Vagina (tissue), 2 donors: ENCODE data around the gene CNGB1.

ENCODE experiments used
- POLR2A ChIP-seq, 2 donors: fragments of 450-650 bp; IDR thresholded peaks; one replicate each; pipeline ENCODE4 v1.6.1; 2017; ENCODE audit warnings: antibody characterized with exemption in 2 of 2, mild to moderate bottlenecking in 2 of 2, moderate library complexity in 2 of 2
- TF ChIP-seq, protein P1 (sequence below), 3 experiments: fragments of 450-650 bp in 2 of 3; fragments of 200-600 bp in 1 of 3; sonication (generic) in 1 of 3; IDR thresholded peaks; one replicate each; pipeline ENCODE4 v1.5.1; 2017 to 2019; ENCODE audit warnings: antibody characterized with exemption in 3 of 3, mild to moderate bottlenecking in 2 of 3, moderate library complexity in 2 of 3

DNA sequence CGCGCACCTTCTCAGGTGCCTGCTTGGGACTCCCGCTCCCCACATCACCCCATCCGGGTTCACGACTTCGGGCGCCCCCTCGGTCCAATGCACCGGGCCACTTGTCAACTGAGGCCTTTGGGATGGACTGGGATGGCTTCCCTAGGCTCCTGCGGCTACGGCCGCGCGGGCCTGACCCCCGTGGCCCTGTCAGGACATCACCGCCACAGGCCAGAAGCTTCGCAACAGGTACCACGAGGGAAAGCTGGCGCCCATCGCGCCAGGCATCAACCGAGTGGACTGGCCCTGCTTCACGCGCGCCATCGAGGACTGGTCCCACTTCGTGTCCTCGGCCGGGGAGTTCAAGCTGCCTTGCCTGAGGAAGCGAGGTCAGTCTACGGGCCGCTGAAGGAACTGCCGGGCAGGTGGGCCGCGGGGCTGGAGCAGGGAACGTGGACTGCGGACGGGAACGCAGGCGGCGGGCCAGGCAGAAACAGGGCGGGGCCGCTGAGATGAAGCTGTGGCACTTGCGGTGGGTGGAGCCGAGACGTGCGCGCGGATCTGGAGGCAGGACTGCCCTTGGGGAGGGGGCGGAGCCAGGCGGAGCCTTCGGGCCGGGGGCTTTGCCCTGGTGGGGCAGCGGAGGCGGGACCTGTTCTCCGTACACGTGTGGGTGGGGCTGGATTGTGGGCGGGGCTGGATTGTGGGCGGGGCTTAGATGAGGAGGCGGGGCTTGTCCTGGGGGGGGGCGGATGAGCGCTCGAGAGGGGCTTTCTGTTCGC is 13.7 kb upstream of the CNGB1 start:
- TF ChIP-seq, protein P1, sequence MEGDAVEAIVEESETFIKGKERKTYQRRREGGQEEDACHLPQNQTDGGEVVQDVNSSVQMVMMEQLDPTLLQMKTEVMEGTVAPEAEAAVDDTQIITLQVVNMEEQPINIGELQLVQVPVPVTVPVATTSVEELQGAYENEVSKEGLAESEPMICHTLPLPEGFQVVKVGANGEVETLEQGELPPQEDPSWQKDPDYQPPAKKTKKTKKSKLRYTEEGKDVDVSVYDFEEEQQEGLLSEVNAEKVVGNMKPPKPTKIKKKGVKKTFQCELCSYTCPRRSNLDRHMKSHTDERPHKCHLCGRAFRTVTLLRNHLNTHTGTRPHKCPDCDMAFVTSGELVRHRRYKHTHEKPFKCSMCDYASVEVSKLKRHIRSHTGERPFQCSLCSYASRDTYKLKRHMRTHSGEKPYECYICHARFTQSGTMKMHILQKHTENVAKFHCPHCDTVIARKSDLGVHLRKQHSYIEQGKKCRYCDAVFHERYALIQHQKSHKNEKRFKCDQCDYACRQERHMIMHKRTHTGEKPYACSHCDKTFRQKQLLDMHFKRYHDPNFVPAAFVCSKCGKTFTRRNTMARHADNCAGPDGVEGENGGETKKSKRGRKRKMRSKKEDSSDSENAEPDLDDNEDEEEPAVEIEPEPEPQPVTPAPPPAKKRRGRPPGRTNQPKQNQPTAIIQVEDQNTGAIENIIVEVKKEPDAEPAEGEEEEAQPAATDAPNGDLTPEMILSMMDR (IDR thresholded peaks at IDR 0.05): no peak
- TF ChIP-seq POLR2A (IDR thresholded peaks at IDR 0.05): no peak
